Mesenchymal stem cell (in vitro differentiated cells and primary cell): ENCODE measurements around the gene TRIM73.
"Not testable (repeated sequence)": the region's sequence is repeated elsewhere in the genome, so short reads cannot be mapped to it uniquely, and the experiment has no call there.

Experiments
- DNase-seq: peaks from one replicate; pipeline ENCODE4 v3.0.0-alpha.2; 2013
- H2AFZ ChIP-seq: one replicate; pipeline ENCODE4 v1.6.1; 2013; ENCODE audit warnings: low read depth, mild to moderate bottlenecking, control low read depth, inconsistent platforms, low read length, moderate library complexity
- H2AK5ac ChIP-seq: 2 replicates; pipeline ENCODE4 v1.6.1; 2013; ENCODE audit warnings: low read length, moderate library complexity, mild to moderate bottlenecking, inconsistent platforms; ENCODE audit not compliant: severe bottlenecking
- H2BK120ac ChIP-seq: one replicate; pipeline ENCODE4 v1.6.1; 2013; ENCODE audit warnings: low read depth, mild to moderate bottlenecking, inconsistent platforms, low read length, moderate library complexity
- H2BK12ac ChIP-seq, 2 experiments: one replicate each; pipeline ENCODE4 v1.6.1; 2013; ENCODE audit warnings: inconsistent platforms in 2 of 2, low read length in 2 of 2, mild to moderate bottlenecking in 2 of 2, moderate library complexity in 2 of 2, control low read depth in 1 of 2
- H2BK15ac ChIP-seq: one replicate; pipeline ENCODE4 v1.6.1; 2013; ENCODE audit warnings: mild to moderate bottlenecking, low read depth, inconsistent platforms; ENCODE audit not compliant: poor library complexity, severe bottlenecking
- H2BK5ac ChIP-seq: 2 replicates; pipeline ENCODE4 v1.6.1; 2013; ENCODE audit warnings: low read depth, mild to moderate bottlenecking, low read length, control low read depth, inconsistent platforms; ENCODE audit not compliant: poor library complexity, severe bottlenecking
- H3K14ac ChIP-seq, 2 experiments: one replicate each; pipeline ENCODE4 v1.6.1; 2013; ENCODE audit warnings: inconsistent platforms in 2 of 2, low read length in 2 of 2, control low read depth in 1 of 2, mild to moderate bottlenecking in 1 of 2, moderate library complexity in 1 of 2
- H3K18ac ChIP-seq, 2 experiments: one replicate each; pipeline ENCODE4 v1.6.1; 2013; ENCODE audit warnings: inconsistent platforms in 2 of 2, low read length in 2 of 2, control low read depth in 1 of 2, low read depth in 1 of 2, mild to moderate bottlenecking in 1 of 2
- H3K23ac ChIP-seq, 2 experiments: one replicate each; pipeline ENCODE4 v1.6.1; 2013; ENCODE audit warnings: inconsistent platforms in 2 of 2, low read length in 2 of 2, mild to moderate bottlenecking in 2 of 2, moderate library complexity in 2 of 2, control low read depth in 1 of 2
- H3K27ac ChIP-seq: 2 replicates; pipeline ENCODE4 v1.5.1; 2013; ENCODE audit warnings: mild to moderate bottlenecking, moderate library complexity, low read length, control low read depth, inconsistent platforms; ENCODE audit not compliant: poor library complexity, severe bottlenecking
- H3K27me3 ChIP-seq, 2 experiments: 2 replicates each; pipeline versions ENCODE4 v1.6.1 to v1.7.0; 2013; ENCODE audit warnings: low read length in 2 of 2, mild to moderate bottlenecking in 2 of 2, moderate library complexity in 2 of 2, control low read depth in 1 of 2, inconsistent platforms in 1 of 2; ENCODE audit not compliant: control insufficient read depth in 1 of 2, insufficient read depth in 1 of 2
- H3K36me3 ChIP-seq, 2 experiments: 2 replicates each; pipeline versions ENCODE4 v1.6.1 to v1.7.0; 2013; ENCODE audit warnings: low read length in 2 of 2, control low read depth in 1 of 2, inconsistent platforms in 1 of 2, low read depth in 1 of 2, mild to moderate bottlenecking in 1 of 2; ENCODE audit not compliant: insufficient read depth in 2 of 2, control insufficient read depth in 1 of 2
- H3K4ac ChIP-seq, 2 experiments: one replicate each; pipeline ENCODE4 v1.6.1; 2013; ENCODE audit warnings: inconsistent platforms in 2 of 2, low read length in 2 of 2, mild to moderate bottlenecking in 2 of 2, moderate library complexity in 2 of 2, control low read depth in 1 of 2, low read depth in 1 of 2
- H3K4me1 ChIP-seq: 2 replicates; pipeline ENCODE4 v1.6.1; 2013; ENCODE audit warnings: low read depth, low read length, control low read depth; ENCODE audit not compliant: control insufficient read depth, insufficient read depth
- H3K4me2 ChIP-seq: 2 replicates; pipeline ENCODE4 v1.6.1; 2013; ENCODE audit warnings: low read length, mild to moderate bottlenecking, inconsistent platforms; ENCODE audit not compliant: poor library complexity, severe bottlenecking
- H3K4me3 ChIP-seq, 2 experiments: 2 replicates each; pipeline versions ENCODE4 v1.5.1 to v1.7.0; 2013; ENCODE audit warnings: low read length in 2 of 2, mild to moderate bottlenecking in 2 of 2, control low read depth in 1 of 2, low read depth in 1 of 2; ENCODE audit not compliant: insufficient read depth in 1 of 2
- H3K79me1 ChIP-seq: replicated peaks from 2 replicates; pipeline ENCODE4 v1.6.1; 2013; ENCODE audit warnings: mild to moderate bottlenecking, control low read depth, low read length, inconsistent platforms; ENCODE audit not compliant: poor library complexity, severe bottlenecking
- H3K9ac ChIP-seq: 2 replicates; pipeline ENCODE4 v1.7.0; 2013; ENCODE audit warnings: mild to moderate bottlenecking, low read length, moderate library complexity
- H3K9me3 ChIP-seq: 2 replicates; pipeline ENCODE4 v1.7.0; 2013; ENCODE audit warnings: mild to moderate bottlenecking, low read length; ENCODE audit not compliant: control insufficient read depth
- H4K8ac ChIP-seq: one replicate; pipeline ENCODE4 v1.6.1; 2013; ENCODE audit warnings: inconsistent platforms, mild to moderate bottlenecking, low read length, moderate library complexity
- H4K91ac ChIP-seq: one replicate; pipeline ENCODE4 v1.6.1; 2013; ENCODE audit warnings: mild to moderate bottlenecking, low read length, inconsistent platforms
- WGBS: methylation state at CpG from one replicate; pipeline ENCODE4 v1.1.7; 2013; ENCODE audit warnings: mixed read lengths; 5-methylcytosine and 5-hydroxymethylcytosine counted together

TRIM73 gene

GRCh38 chr7:75414204-75414603 is 18.8 kb downstream of the TRIM73 start:
- H2AK5ac ChIP-seq, H4K8ac ChIP-seq, H3K18ac ChIP-seq, H3K4me1 ChIP-seq, H3K9ac ChIP-seq, H3K79me1 ChIP-seq, H2BK15ac ChIP-seq, H4K91ac ChIP-seq, H3K27ac ChIP-seq, H2BK12ac ChIP-seq, H2AFZ ChIP-seq, H3K14ac ChIP-seq, H3K4me3 ChIP-seq, H3K4me2 ChIP-seq, H2BK120ac ChIP-seq, H3K27me3 ChIP-seq, H3K4ac ChIP-seq, H3K9me3 ChIP-seq, DNase-seq, H2BK5ac ChIP-seq, H3K23ac ChIP-seq: not testable (repeated sequence)
- no CpG with 5 or more reads among the region's 6 CpGs for WGBS
- peaks cover 9 to 22% of the 10 kb centered on the region in 2 experiments for H3K36me3 ChIP-seq

- not testable (repeated sequence) for H3K4me3 ChIP-seq, H3K9ac ChIP-seq, H3K23ac ChIP-seq, H3K4me2 ChIP-seq, H4K91ac ChIP-seq, H3K18ac ChIP-seq, H3K27me3 ChIP-seq, H3K4ac ChIP-seq, H3K9me3 ChIP-seq, H2BK5ac ChIP-seq, H3K14ac ChIP-seq, H2BK15ac ChIP-seq, DNase-seq, H2AFZ ChIP-seq, H4K8ac ChIP-seq, H3K79me1 ChIP-seq, H3K4me1 ChIP-seq, H2BK120ac ChIP-seq, H2BK12ac ChIP-seq, H2AK5ac ChIP-seq
- WGBS: 85% methylated on average over 5 of the region's 13 CpGs
- H3K36me3 ChIP-seq: peaks cover 12 to 29% of the 10 kb centered on the region in 2 experiments
- H3K27ac ChIP-seq: peak overlapping the region; percentile 49
These were observed 19.4 kb downstream of the TRIM73 start for GRCh38 chr7:75414708-75415427.

- Histone ChIP-seq H3K36me3 (peaks cover 13 to 34% of the 10 kb centered on the region in 2 experiments), H3K27ac (peak overlapping the region; percentile 49)
- not testable (repeated sequence) for H2BK120ac ChIP-seq, H3K4me2 ChIP-seq, H2BK5ac ChIP-seq, H4K91ac ChIP-seq, H3K4me1 ChIP-seq, H3K79me1 ChIP-seq, H3K9ac ChIP-seq, H2AK5ac ChIP-seq, H4K8ac ChIP-seq, H3K27me3 ChIP-seq, H3K14ac ChIP-seq, H2AFZ ChIP-seq, H2BK15ac ChIP-seq, H3K18ac ChIP-seq, H2BK12ac ChIP-seq, H3K4me3 ChIP-seq, DNase-seq, H3K9me3 ChIP-seq, H3K4ac ChIP-seq, H3K23ac ChIP-seq
- 100% methylated on average over 8 of the region's 11 CpGs for WGBS
These were observed 20.0 kb downstream of the TRIM73 start for GRCh38 chr7:75415428-75415817.

GRCh38 chr7:75415829-75416373 is 20.5 kb downstream of the TRIM73 start:
- H2BK120ac ChIP-seq, H3K23ac ChIP-seq, H3K14ac ChIP-seq, H3K18ac ChIP-seq, H3K79me1 ChIP-seq, H3K9me3 ChIP-seq, DNase-seq, H3K4me3 ChIP-seq, H3K27me3 ChIP-seq, H2BK15ac ChIP-seq, H2BK5ac ChIP-seq, H2AK5ac ChIP-seq, H4K8ac ChIP-seq, H2BK12ac ChIP-seq, H3K4me1 ChIP-seq, H3K4me2 ChIP-seq, H3K4ac ChIP-seq, H2AFZ ChIP-seq, H3K9ac ChIP-seq, H4K91ac ChIP-seq, H3K27ac ChIP-seq: not testable (repeated sequence)
- H3K36me3 ChIP-seq: peaks cover 16 to 39% of the 10 kb centered on the region in 2 experiments
- WGBS: 96% methylated on average over 10 of the region's 27 CpGs
